OCI-LY1 (cell line): Measurements from ENCODE around the gene FAM221A.

Experiments used
- EZH2 ChIP-seq: fragments of 200-600 bp; sonication (generic), shearing (Covaris generic); IDR thresholded peaks from 2 replicates; pipeline ENCODE4 v1.8.0; 2017; ENCODE audit warnings: borderline replicate concordance, mixed run types, mild to moderate bottlenecking, antibody characterized with exemption, low read length, moderate library complexity, mixed read lengths
- TF ChIP-seq, protein P1 (sequence below): fragments of 200-600 bp; sonication (generic), shearing (Covaris generic); IDR thresholded peaks from 2 replicates; pipeline ENCODE4 v1.5.1; 2017; ENCODE audit warnings: mild to moderate bottlenecking, antibody characterized with exemption, low read length, moderate library complexity, mixed read lengths

GRCh38 chr7:23680414-23681405, 711 bp downstream of the FAM221A start:
- TF ChIP-seq, protein P1, sequence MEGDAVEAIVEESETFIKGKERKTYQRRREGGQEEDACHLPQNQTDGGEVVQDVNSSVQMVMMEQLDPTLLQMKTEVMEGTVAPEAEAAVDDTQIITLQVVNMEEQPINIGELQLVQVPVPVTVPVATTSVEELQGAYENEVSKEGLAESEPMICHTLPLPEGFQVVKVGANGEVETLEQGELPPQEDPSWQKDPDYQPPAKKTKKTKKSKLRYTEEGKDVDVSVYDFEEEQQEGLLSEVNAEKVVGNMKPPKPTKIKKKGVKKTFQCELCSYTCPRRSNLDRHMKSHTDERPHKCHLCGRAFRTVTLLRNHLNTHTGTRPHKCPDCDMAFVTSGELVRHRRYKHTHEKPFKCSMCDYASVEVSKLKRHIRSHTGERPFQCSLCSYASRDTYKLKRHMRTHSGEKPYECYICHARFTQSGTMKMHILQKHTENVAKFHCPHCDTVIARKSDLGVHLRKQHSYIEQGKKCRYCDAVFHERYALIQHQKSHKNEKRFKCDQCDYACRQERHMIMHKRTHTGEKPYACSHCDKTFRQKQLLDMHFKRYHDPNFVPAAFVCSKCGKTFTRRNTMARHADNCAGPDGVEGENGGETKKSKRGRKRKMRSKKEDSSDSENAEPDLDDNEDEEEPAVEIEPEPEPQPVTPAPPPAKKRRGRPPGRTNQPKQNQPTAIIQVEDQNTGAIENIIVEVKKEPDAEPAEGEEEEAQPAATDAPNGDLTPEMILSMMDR, result no peak
- TF ChIP-seq EZH2, result no peak
